Measurements from ENCODE around the gene ETNK2. TPM values are rescaled to one million over a fixed set of nuclear protein-coding genes. Genes with fewer than 3 reads are reported as not detected.

ETNK2 gene
- total RNA-seq, 2 experiments from 2014 or later: not detected

DNA sequence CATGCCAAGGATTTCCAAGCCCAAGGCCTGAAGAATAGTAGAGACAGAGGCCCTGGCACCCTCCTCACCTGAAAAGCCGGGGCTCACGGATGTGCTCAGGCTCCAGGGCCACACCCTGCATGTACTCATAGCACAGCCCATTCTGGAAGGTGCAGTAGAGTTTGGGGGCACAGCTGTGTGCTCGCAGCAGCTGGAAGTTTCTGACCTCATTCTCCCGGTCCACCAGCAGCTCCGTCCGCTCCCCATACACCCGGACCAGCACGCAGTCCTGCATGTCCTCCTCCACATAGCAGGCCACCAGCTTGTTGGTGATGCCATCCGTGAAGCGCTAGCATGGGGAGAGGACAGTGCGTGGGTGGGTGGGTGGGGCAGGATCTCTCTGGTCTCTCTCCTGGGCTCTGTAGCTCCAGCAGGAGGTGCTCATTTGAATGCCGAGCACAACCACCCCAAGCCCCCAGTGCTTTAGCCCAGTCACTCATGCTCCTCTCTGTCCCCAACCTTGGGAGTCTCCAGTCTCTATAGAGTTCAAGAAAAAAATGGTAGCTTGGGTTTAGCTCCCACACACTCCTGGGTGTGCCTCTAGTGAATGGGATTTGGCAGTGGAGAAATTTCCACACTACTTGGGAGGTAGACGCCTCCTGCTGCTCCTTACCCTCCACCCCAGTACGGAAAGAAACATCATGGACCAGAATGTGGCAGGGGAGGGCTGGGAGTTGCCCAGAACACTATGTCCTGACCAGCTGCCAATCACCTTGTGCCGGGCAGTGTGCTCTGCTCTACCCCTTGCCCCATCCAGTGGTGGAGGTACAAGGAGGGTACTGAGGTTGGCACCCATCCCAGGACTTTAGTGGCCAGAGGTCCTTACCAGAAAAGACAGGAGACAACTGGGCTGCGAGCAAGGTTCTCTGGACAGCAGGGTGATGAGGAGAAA, 1.9 kb downstream of the ETNK2 start:
- no peaks in the 10 kb centered on the region for H3K4me1 Mint-ChIP-seq
- no peaks in the 10 kb centered on the region for H3K36me3 Mint-ChIP-seq
- no peak for DNase-seq
- no peaks in the 10 kb centered on the region for H3K9me3 Mint-ChIP-seq (ENCODE audit: low read depth)
- ATAC-seq: no peak
- H3K4me3 Mint-ChIP-seq: no peak overlapping the region
- peaks cover 20% of the 10 kb centered on the region for H3K27me3 Mint-ChIP-seq
- H3K27ac Mint-ChIP-seq: no peak overlapping the region
- CTCF ChIA-PET: interaction anchor here (2.6 kb wide), 1 partner anchor 13 kb away, joined by 8 read pairs; no protein-coding TSS in a partner anchor

DNA sequence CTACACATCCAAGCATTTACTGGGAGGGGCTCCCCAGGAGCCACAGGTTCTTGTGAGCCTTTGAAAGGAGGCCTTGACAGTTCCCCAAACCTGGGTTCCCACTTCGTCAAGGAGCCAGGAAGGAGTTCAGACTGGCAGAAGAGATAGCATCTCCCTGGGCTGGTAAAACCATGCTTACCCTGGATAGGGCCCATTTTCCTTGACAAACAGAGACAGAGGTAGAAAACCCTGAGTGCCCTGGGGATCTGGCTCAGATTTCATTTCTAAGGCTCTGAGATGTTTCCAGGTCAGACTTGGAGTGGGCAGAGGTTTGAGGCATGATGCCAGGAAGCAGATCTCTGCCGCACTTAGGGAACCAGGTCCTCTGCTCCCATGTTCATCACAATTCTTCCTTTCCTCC, 2.7 kb downstream of the ETNK2 start:
- no peak overlapping the region for H3K27ac Mint-ChIP-seq
- no peaks in the 10 kb centered on the region for H3K9me3 Mint-ChIP-seq (ENCODE audit: low read depth)
- H3K4me3 Mint-ChIP-seq: no peak overlapping the region
- no peak for ATAC-seq
- H3K4me1 Mint-ChIP-seq: no peaks in the 10 kb centered on the region
- CTCF ChIA-PET: interaction anchor here (1.1 kb wide), 1 partner anchor 13 kb away, joined by 3 read pairs; no protein-coding TSS in a partner anchor
- peaks cover 18% of the 10 kb centered on the region for H3K27me3 Mint-ChIP-seq
- H3K36me3 Mint-ChIP-seq: no peaks in the 10 kb centered on the region
- DNase-seq: no peak

DNA sequence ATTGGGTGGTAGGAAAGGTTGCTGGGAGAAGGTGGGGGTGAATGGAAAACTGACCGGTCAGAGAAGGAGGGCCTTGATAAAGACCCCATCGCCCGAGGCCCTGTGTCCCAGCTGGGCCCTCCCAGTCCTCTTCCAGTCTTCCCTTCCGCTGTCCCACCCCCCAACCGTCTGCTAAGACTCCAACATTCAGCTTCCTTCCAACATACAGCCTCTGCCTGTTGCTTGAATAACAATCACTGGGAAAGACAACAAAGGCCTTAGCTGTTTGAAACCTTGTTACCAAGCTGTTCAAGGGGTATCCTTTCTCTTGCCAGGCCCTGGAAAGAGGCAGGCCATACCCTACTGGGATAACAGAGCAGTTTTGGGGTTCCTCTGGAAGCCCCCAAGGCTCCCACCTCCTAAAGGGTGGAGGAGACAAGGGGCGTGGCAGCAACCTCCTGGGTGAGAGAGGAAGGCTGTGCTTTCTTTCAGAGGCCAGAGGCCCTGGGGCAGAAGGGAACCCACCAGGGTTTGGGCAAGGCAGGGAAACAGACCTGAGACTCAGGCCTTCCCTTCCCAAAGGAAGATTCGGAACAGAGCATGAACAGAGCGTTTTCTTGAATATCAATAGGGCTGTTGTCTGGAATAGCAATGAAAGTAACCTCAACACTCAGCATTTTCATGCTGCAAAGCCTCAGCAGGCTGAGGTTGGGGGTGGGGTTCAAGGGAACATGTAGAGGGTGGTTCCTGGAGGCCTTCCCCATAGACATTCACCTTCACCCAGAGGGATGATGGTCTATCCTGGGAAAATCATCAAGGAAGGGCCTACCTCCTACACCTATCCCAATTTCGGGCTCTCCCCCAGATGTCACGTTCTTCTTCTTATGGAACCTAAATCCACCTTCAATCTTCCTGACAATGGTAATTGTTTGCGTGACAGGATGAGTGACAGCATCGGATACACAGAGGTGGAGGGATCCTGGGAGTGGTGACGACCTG, 4.1 kb downstream of the ETNK2 start:
- CTCF ChIA-PET: interaction anchor here (1.1 kb wide), 1 partner anchor 15 kb away, joined by 3 read pairs; no protein-coding TSS in a partner anchor
- H3K4me3 Mint-ChIP-seq: no peak overlapping the region
- H3K27me3 Mint-ChIP-seq: peaks cover 14% of the 10 kb centered on the region
- ATAC-seq (no peak), DNase-seq (no peak)
- no peaks in the 10 kb centered on the region for H3K4me1 Mint-ChIP-seq
- H3K27ac Mint-ChIP-seq: no peak overlapping the region
- H3K9me3 Mint-ChIP-seq (ENCODE audit: low read depth): no peaks in the 10 kb centered on the region
- H3K36me3 Mint-ChIP-seq: no peaks in the 10 kb centered on the region

GRCh38 chr1:204146965-204147364, 4.9 kb downstream of the ETNK2 start:
- DNase-seq (no peak), ATAC-seq (no peak)
- H3K27ac Mint-ChIP-seq: no peak overlapping the region
- H3K4me1 Mint-ChIP-seq: no peaks in the 10 kb centered on the region
- CTCF ChIA-PET: no interaction called here
- H3K36me3 Mint-ChIP-seq: no peaks in the 10 kb centered on the region
- no peak overlapping the region for H3K4me3 Mint-ChIP-seq
- no peaks in the 10 kb centered on the region for H3K9me3 Mint-ChIP-seq (ENCODE audit: low read depth)
- H3K27me3 Mint-ChIP-seq: peaks cover 10% of the 10 kb centered on the region

GRCh38 chr1:204146309-204146708, 5.5 kb downstream of the ETNK2 start:
- DNase-seq: no peak
- H3K27ac Mint-ChIP-seq: no peak overlapping the region
- H3K9me3 Mint-ChIP-seq (ENCODE audit: low read depth): no peaks in the 10 kb centered on the region
- H3K36me3 Mint-ChIP-seq: no peaks in the 10 kb centered on the region
- no peak for ATAC-seq
- no peaks in the 10 kb centered on the region for H3K4me1 Mint-ChIP-seq
- no peak overlapping the region for H3K4me3 Mint-ChIP-seq
- H3K27me3 Mint-ChIP-seq: peaks cover 10% of the 10 kb centered on the region
- CTCF ChIA-PET: interaction anchor here (0.9 to 1.9 kb wide), 2 partner anchors 18 to 217 kb away, joined by 4 to 12 read pairs; no protein-coding TSS in a partner anchor

GRCh38 chr1:204145033-204145504, 6.8 kb downstream of the ETNK2 start:
- no peaks in the 10 kb centered on the region for H3K9me3 Mint-ChIP-seq (ENCODE audit: low read depth)
- ATAC-seq (no peak), DNase-seq (no peak)
- no peak overlapping the region for H3K27ac Mint-ChIP-seq
- H3K27me3 Mint-ChIP-seq: peaks cover 1% of the 10 kb centered on the region
- CTCF ChIA-PET: interaction anchor here (1.2 to 1.9 kb wide), 2 partner anchors 16 to 254 kb away, joined by 3 to 12 read pairs; no protein-coding TSS in a partner anchor
- H3K4me1 Mint-ChIP-seq: no peaks in the 10 kb centered on the region
- H3K36me3 Mint-ChIP-seq: no peaks in the 10 kb centered on the region
- H3K4me3 Mint-ChIP-seq: no peak overlapping the region

DNA sequence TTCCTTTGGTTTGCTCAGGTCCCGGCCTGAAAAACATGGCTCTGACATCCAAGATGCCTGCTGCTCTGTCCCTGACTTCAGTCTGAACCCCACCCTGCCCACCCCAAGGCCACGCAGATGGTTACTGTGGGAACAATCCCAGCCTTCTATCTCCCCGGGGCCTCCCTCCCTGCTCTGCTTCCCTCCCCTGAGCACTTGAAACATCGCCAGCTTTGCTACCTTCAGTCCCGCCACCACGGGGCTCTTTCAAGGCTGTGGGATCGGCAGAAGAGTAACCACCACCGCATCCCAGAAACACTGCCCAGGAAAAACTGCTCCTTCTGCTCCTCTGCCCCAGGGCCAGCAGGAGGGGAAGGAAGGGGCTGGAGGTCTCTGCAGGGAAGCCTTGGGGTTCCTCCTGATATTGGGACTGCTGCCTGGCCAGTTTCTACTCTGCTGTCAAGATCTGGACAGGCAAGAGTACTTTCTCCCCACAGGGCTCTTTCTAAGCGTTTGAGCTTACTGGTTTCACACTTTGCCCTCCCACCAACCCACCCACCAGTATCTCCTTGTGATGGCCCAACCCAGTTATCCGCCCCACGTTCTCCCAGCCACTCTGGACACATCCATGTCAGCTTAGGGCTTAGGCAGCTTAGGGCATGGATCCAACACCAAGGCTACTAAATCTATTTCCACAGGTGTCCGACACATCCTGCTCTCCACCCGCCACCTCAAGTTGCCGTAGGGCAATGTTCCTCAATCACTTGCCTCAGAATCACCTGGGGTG, 8.4 kb downstream of the ETNK2 start:
- DNase-seq (no peak), ATAC-seq (no peak)
- Mint-ChIP-seq H3K4me1 (no peaks in the 10 kb centered on the region), H3K4me3 (no peak overlapping the region), H3K27me3 (peaks cover 3% of the 10 kb centered on the region), H3K36me3 (no peaks in the 10 kb centered on the region), H3K9me3 (ENCODE audit: low read depth) (no peaks in the 10 kb centered on the region), H3K27ac (no peak overlapping the region)
- CTCF ChIA-PET: interaction anchor here (1.2 kb wide), 1 partner anchor 255 kb away, joined by 3 read pairs; no protein-coding TSS in a partner anchor

DNA sequence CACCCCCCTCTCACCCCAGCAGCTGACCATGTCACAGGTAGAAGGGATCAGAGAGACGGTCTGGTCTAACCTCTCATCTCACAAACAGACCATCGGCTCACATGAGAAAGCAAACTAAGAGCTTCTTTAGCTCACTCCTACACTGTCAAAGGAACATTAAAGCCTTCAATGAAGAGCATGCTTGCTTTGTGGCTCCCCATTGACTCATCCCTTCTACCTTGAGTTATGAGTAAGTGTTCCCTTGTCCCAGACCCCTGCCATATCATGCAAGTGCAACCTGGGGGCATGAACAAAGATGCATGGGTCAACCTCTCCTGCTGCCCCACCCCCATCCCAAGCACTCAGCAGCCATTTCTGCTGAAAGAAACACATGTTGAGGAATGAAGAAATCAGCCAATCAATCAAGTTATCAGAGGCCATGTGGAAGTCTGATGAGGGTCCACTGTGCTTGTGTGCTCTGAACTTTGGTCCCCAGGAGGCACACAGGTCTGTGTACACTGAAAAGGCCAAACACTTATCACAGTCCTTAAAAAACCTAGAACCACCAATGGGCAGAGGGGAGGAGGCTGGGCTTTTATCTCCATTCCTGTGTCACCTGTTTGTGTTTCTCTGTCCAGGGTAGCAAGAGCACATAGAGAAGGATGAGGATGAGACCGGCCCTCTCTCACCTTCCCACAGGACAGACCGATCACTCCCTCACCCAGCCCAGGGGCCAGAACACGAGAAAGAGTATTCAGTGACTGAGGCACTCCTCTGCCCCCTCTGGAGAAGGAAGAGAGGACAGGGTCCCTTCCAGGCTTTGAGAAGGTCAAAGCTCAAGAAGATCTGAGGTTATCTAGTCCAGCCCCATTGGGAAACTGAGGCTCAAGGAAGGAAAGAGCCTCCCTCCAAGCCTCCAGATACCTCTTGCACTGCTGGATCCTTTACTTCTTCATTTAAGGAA, 9.5 kb downstream of the ETNK2 start:
- H3K27me3 Mint-ChIP-seq: peaks cover 3% of the 10 kb centered on the region
- DNase-seq: no peak
- H3K36me3 Mint-ChIP-seq: no peaks in the 10 kb centered on the region
- H3K4me3 Mint-ChIP-seq: no peak overlapping the region
- no peaks in the 10 kb centered on the region for H3K9me3 Mint-ChIP-seq (ENCODE audit: low read depth)
- H3K4me1 Mint-ChIP-seq: no peaks in the 10 kb centered on the region
- H3K27ac Mint-ChIP-seq: no peak overlapping the region
- CTCF ChIA-PET: interaction anchor here (1.2 to 5.3 kb wide), 2 partner anchors 12 to 221 kb away, joined by 3 to 31 read pairs; no protein-coding TSS in a partner anchor
- ATAC-seq: no peak

GRCh38 chr1:204141131-204141530, 10.7 kb downstream of the ETNK2 start:
- Mint-ChIP-seq H3K4me3 (no peak overlapping the region), H3K4me1 (no peaks in the 10 kb centered on the region), H3K9me3 (ENCODE audit: low read depth) (no peaks in the 10 kb centered on the region), H3K27me3 (peaks cover 3% of the 10 kb centered on the region), H3K36me3 (no peaks in the 10 kb centered on the region), H3K27ac (no peak overlapping the region)
- CTCF ChIA-PET: interaction anchor here (1.2 to 5.3 kb wide), 2 partner anchors 11 to 222 kb away, joined by 3 to 31 read pairs; no protein-coding TSS in a partner anchor
- no peak for DNase-seq
- ATAC-seq: no peak

DNA sequence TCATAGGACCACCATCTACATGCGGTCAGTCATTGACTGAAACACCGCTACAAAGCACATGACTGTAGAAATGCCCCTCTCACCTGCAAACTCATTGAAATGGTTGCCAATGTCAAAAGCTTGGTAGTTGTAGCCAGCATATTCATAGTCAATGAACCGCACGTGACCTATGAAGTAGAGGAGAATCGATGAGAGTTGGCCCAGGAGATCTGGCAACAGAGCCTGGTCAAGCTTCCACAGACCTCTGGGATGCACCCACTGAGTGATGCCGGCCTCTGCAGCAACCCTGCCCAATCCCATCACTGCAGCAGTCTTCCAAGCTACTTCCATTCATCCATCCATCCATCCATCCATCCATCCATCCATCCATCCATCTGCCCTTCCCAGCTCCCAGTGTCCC, 11.9 kb downstream of the ETNK2 start:
- DNase-seq (no peak), ATAC-seq (no peak)
- CTCF ChIA-PET: interaction anchor here (5.3 kb wide), 1 partner anchor 10 kb away, joined by 31 read pairs; no protein-coding TSS in a partner anchor
- Mint-ChIP-seq H3K4me1 (no peaks in the 10 kb centered on the region), H3K4me3 (no peak overlapping the region), H3K36me3 (no peaks in the 10 kb centered on the region), H3K27ac (no peak overlapping the region), H3K9me3 (ENCODE audit: low read depth) (no peaks in the 10 kb centered on the region), H3K27me3 (peaks cover 3% of the 10 kb centered on the region)

DNA sequence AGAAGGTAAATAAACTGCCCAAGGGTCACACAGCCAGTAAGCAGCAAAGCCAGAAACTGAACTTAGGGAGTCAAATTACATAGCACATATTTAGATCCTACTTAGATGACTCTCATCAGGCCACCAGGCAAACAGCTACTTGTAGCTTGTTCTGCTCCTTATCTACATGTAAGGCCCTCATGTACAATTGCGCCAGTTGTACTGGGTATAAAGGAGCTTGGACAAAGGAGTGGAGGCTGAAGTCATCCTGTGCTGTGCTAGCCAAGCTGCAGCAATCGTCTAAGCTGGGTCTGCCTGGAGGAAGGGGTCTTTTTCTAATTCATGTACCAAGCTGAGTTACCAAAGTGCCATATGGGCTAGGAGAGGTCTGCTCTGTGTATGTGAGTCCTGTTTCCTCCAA, 12.8 kb downstream of the ETNK2 start:
- Mint-ChIP-seq H3K36me3 (no peaks in the 10 kb centered on the region), H3K9me3 (ENCODE audit: low read depth) (no peaks in the 10 kb centered on the region), H3K4me3 (no peak overlapping the region), H3K27ac (no peak overlapping the region), H3K27me3 (peaks cover 3% of the 10 kb centered on the region), H3K4me1 (no peaks in the 10 kb centered on the region)
- no peak for DNase-seq
- CTCF ChIA-PET: interaction anchor here (5.3 kb wide), 1 partner anchor 9 kb away, joined by 31 read pairs; no protein-coding TSS in a partner anchor
- no peak for ATAC-seq

All from activated CD8-positive, alpha-beta memory T cell treated with anti-CD3 and anti-CD28 coated beads, Interleukin-2, amount 10 ng/mL, durations not matched to agents 7 days and 5 days (primary cell).